Thyroid gland (tissue), 4 donors: ENCODE measurements around the gene DGKD.

Source experiments
- CTCF ChIP-seq, 6 experiments: fragments of 200-600 bp in 3 of 6; fragments of 450-650 bp in 3 of 6; sonication (generic) in 3 of 6; IDR thresholded peaks; one replicate each; pipeline ENCODE4 v1.5.1; 2016 to 2019; ENCODE audit warnings: antibody characterized with exemption in 6 of 6, mild to moderate bottlenecking in 2 of 6, inconsistent platforms in 1 of 6, moderate library complexity in 1 of 6
- POLR2A ChIP-seq, 2 donors: fragments of 450-650 bp; IDR thresholded peaks; one replicate each; pipeline ENCODE4 v1.6.1; 2017; ENCODE audit warnings: antibody characterized with exemption in 2 of 2, mild to moderate bottlenecking in 2 of 2, moderate library complexity in 1 of 2

GRCh38 chr2:233365861-233366520 is 11.7 kb downstream of the DGKD start:
- no peak for TF ChIP-seq POLR2A (IDR thresholded peaks at IDR 0.05)
- TF ChIP-seq CTCF (IDR thresholded peaks at IDR 0.05) = no peak
